HG03045 (cell line): Measurements from ENCODE around the gene STYXL2.

ENCODE experiments used
- ATAC-seq: cut with Tn5 transposase; IDR thresholded peaks from one replicate; pipeline ENCODE4 v1.9.1; 2021; ENCODE audit warnings: mild to moderate bottlenecking, moderate library complexity; ENCODE audit not compliant: unreplicated experiment

STYXL2 gene

DNA sequence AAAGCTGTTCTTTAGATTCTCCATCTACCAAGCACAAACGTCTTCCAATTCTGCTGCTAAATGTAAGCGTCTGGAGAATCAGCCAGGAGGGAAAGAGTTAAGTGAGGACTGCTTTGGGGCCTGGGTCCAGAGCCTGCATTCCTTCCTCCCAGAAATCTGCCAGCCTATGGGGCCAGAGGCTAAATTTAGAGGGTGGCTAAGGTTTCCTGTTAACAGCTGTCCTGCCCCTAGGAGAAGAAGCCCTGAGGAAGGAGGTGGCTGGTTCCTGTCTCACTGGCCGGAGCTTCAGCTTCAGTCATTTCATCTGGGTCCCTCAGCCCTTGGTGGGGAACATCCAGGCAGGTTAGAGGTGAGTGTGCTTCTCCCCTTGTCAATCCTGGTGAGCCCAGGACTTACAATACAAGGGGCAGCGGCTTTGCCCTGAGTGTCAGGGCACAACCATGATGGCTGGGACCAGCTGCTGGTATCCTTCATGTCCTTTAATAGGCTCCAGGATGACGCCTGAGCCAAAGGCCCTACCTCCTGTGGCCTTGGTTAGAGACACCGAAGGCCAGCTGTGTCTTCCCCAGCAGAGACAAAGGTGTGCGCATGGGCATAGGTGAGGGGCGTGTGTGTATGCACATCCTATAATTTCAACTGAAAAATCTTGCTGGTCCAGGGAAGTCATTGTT is at the start of gene STYXL2:
STYXL2 (plus strand) TSS at position 230 of the 671 bp plus-strand sequence. CDS start 775 bp downstream, outside the sequence.
- no peak for ATAC-seq

DNA sequence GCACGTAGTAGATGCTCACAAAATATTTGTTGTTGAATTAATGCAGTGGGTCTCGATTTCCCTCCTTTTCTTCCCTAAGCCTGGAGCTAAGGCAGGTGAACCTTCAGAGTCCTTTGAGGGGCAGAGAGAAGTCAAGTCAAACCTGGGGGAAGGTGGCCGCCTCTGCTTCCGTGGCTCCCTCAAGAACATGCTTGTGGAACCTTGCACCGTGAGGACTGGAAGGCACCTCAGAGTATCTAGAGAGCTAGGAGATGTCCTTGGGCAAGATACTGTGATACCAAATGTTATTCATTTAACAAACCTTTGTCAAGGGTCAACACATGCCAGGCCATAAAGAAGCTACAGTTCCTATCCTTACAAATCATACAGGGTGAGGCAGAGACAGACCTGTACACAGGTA is 42.0 kb upstream of the STYXL2 start:
- ATAC-seq: no peak

DNA sequence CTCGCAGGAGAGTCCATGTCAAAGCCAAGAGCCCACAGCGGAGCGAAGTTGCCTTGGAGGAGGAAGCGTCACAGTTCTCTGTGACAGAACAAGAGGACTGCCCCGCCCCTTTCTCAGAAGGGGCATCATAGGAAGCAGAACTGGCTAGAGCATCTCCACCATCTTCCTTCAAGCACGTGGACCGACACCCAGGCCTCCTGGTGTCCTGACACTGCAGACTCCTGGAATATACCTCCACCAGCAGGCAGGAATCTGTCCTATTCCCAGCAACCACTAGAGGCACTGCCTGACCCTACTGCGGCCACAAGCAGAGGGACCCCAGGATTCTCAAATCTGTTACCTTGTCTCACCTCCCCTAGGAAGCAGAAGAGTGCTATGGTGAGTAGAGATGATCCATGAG is 41.5 kb upstream of the STYXL2 start:
- ATAC-seq: no peak

GRCh38 chr1:167054531-167054930 is 39.3 kb upstream of the STYXL2 start:
- ATAC-seq: no peak

- no peak for ATAC-seq
Measured at GRCh38 chr1:167054946-167055630, 38.8 kb upstream of the STYXL2 start.

DNA sequence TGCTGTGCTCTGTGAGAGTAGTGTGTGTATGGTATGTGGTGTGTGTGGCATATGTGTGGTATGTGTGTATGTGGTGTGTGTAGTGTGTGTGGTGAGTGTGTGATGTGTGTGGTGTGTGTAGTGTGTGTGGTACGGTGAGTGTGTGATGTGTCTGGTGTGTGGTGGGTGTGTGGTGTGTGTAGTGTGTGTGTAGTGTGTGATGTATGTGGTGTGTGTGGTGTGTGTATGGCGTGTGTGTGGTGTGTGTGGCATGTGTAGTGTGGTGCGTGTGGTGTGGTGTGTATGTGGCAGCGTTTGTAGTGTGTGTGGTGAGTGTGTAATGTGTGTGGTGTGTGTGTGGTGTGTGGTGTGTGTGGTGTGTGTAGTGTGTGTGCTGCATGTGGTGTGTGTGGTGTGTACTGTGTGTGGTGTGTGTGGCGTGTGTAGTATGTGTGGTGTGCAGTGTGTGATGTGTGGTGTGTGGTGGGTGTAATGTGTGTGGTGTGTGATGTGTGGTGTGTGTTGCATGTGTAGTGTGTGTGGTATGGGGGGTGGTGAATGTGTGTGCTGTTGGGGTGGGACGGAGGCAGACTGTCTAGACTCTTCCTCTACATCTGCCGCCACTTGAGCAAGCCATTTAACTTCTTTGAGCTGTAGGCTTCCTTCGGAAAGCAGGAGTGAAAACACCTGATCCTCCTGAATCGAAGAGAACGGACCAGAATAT is 37.2 kb upstream of the STYXL2 start:
- no peak for ATAC-seq

GRCh38 chr1:167057241-167057688 is 36.6 kb upstream of the STYXL2 start:
- ATAC-seq: no peak

DNA sequence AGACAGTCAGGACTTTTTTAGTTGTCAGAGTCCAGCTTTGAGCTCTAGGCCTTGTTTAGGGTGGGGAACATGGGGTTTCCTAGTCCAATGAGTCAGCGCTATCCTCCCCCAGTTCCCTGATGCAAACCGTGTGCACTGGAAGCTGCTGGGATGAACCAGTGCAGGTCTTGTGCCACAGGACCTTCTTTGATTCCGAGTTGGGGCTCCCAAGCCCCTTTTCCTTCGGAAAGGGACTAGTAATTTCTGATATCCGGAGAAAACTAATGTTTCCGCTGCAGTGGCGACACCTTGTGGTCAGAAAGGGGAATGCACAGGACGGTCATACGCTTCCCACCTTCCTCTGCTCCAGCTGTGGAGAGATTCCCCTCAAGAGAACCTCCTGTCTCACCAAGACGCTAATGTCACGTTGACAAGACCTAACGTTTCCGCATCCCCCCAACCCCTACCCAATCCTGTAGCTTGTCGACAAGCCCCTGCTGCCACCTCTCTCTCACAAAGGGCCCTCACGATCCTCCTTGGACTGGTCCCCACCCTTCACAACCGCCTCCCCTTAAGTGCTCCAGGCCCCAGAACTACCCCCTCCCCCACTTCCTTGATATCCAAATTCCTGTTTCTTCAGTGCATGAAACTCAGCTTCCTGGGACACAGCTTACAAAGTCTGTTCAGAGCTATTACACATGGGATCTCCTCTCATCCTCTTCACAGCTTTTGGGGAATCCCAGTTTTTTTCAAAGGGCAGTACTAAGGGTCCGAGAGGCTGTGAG is 34.6 kb upstream of the STYXL2 start:
- no peak for ATAC-seq

- no peak for ATAC-seq
Measured at GRCh38 chr1:167059809-167060107, 34.1 kb upstream of the STYXL2 start.

DNA sequence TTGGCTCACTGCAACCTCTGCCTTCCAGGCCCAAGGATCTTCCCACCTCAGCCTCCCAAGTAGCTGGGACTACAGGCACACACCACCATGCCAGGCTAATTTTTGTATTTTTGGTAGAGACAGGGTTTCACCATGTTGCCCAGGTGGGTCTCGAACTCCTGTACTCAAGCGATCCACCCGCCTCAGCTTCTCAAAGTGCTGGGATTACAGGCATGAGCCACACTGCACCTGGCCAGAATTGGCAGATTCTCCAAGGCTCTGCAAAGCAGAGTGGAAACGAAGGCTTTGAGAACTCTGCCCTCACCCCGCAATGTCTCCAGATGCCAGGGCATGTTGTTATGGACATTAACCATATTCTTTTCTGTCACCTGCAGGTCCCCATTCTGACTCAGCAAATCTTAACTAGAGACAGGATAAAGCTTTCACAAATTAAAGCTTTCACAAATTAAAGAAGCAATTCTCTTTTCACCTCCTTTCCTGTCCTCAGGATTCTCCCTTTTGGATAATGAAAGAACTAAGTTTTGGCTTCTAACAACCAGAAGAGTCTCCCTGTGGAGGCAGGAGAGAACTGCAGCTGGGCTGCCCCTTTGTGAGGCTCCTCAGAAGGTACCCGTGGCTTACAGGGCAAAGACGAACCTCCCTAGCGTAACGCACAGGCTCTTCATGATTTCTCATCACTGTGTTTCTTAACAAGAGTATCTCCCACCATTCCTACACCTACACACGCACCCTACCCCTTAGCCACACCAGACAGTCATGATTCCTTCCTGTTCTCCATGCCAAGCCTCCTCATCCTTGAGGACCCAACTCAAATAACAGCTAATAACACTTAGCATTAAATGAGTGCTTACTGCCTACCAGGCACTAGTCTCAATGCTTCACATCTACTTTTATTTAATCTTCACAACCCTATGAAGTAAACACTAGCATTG is 33.5 kb upstream of the STYXL2 start:
- ATAC-seq: no peak

GRCh38 chr1:167061073-167061464 is 32.8 kb upstream of the STYXL2 start:
- no peak for ATAC-seq

GRCh38 chr1:167064621-167065020 is 29.3 kb upstream of the STYXL2 start:
- ATAC-seq: no peak

DNA sequence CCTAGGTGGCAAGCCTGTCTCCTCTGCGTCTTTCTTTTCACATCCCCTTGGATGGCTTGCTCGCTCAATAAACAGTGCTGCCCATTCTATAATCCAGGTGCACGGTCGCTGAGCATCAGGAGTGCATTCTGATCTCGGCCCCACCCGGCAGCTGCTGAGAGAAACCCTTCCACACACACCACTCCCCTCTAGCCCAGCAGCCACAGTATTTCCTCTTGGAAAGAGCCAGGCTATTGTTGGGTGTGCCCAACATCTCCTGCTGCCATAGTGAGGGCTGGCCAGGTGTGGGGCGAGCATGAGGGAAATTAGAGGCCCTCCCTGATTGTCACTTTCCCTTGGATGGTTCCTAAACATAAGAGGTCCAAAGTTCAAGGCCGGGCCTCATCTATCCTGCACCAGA is 28.4 kb upstream of the STYXL2 start:
- ATAC-seq: no peak

GRCh38 chr1:167066333-167067122 is 27.3 kb upstream of the STYXL2 start:
- peak; percentile 77 for ATAC-seq

DNA sequence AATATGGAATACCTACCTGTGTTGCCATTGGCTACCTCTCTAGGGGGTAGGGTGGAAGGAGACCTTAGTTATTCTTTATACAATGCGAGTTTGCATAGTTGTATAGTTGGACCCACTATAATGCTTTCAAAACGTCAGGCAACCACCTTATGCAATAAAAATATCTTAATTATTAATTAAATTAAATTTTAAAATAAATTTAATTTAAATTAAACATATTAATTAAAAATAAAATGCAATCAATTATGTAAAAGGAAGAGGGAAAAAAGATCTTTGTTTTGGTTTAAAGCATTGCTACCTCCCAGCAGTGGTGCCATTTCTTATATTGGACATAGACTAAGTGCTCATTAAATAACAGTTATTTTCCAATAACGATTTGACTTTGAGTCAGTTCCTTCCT is 26.0 kb upstream of the STYXL2 start:
- ATAC-seq: no peak

DNA sequence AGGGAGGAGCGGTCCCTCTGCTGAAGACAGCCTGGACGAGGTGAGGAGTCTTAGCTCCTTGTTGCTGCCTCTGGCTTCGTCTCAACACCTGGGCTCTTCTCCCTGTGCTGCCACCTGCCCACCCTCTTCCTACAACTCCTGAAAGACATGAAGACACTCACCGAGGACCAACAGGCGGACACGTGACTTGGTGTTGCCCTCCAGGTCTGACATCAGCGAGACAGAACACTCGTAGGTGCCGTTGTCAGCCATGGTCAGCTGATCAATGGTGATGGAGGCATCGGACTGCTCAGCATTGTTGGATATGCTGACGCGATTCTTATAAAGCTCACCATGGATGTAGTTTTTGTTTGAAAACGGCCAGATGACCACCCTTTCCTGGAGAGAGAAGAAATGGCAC is 25.1 kb upstream of the STYXL2 start:
- ATAC-seq: no peak

GRCh38 chr1:167071286-167071685 is 22.6 kb upstream of the STYXL2 start:
- no peak for ATAC-seq

- ATAC-seq: no peak
Measured at GRCh38 chr1:167076136-167076710, 17.7 kb upstream of the STYXL2 start.
